Thyroid gland (tissue), 4 donors: ENCODE results near the gene GP1BA.

Experiments used
- POLR2A ChIP-seq, 2 donors: fragments of 450-650 bp; IDR thresholded peaks; one replicate each; pipeline ENCODE4 v1.6.1; 2017; ENCODE audit warnings: antibody characterized with exemption in 2 of 2, mild to moderate bottlenecking in 2 of 2, moderate library complexity in 1 of 2
- TF ChIP-seq, protein P1 (sequence below), 6 experiments: fragments of 200-600 bp in 3 of 6; fragments of 450-650 bp in 3 of 6; sonication (generic) in 3 of 6; IDR thresholded peaks; one replicate each; pipeline ENCODE4 v1.5.1; 2016 to 2019; ENCODE audit warnings: antibody characterized with exemption in 6 of 6, mild to moderate bottlenecking in 2 of 6, inconsistent platforms in 1 of 6, moderate library complexity in 1 of 6

DNA sequence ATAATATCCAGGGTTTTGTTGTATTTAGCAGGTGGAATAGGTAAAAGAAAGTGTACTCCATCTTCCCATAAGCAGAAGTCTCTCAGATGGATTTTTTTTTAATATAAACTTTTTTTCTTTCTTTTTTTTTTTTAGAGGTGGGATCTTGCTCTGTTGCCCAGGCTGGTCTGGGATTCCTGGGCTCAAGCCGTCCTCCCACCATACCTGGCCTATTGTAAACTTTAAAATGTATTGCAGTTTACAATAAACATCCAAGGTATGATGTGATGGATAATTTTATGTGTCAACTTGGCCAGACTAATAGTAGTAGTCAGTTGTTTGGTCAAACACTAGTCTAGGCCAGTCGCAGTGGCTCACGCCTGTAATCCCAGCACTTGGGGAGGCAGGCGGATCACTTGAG is 10.8 kb upstream of the GP1BA start:
- TF ChIP-seq, protein P1, sequence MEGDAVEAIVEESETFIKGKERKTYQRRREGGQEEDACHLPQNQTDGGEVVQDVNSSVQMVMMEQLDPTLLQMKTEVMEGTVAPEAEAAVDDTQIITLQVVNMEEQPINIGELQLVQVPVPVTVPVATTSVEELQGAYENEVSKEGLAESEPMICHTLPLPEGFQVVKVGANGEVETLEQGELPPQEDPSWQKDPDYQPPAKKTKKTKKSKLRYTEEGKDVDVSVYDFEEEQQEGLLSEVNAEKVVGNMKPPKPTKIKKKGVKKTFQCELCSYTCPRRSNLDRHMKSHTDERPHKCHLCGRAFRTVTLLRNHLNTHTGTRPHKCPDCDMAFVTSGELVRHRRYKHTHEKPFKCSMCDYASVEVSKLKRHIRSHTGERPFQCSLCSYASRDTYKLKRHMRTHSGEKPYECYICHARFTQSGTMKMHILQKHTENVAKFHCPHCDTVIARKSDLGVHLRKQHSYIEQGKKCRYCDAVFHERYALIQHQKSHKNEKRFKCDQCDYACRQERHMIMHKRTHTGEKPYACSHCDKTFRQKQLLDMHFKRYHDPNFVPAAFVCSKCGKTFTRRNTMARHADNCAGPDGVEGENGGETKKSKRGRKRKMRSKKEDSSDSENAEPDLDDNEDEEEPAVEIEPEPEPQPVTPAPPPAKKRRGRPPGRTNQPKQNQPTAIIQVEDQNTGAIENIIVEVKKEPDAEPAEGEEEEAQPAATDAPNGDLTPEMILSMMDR (IDR thresholded peaks at IDR 0.05): no peak
- TF ChIP-seq POLR2A (IDR thresholded peaks at IDR 0.05): no peak
